ENCODE measurements around the gene CELF1.

CELF1 gene

DNA sequence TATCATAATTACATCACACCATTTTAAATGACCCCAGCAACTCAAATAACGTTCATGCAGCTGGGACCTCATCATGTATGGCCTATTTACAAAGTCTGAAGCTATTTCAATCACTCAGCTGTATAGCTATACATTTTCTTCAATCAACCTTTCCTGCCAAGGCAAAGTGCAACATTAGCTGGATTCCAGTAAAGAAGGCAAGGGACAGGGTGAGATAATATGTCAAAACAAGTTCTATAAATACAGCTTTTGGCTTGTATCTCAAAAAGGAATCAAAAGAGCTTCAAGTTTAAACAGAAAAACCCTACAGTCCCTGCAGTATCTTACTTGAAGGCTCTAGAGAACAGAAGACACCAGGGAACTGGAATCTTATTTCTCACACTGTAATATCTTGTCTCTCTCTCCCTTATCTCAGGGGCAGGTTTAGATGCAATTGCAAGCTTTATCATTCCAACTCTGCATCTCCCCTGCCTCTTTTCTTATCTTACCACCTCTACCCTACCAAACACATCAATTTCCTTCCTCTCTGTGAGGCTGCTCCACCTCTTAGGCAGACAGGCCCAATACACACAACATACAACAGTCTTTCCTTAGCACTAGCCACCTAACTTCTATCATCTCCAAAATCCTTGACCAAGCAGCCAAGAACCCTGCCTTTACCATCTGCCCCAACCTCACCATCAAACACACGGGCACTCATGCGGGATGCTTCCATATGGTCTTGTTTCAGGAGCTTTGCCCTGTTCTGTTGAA, 34.5 kb downstream of the CELF1 start:
- H3K4me3 ChIP-seq (ENCODE audit: low read depth, low read length) = no peak overlapping the region
- no peak for DNase-seq (ENCODE audit: low read depth)
- TF ChIP-seq, protein P1, sequence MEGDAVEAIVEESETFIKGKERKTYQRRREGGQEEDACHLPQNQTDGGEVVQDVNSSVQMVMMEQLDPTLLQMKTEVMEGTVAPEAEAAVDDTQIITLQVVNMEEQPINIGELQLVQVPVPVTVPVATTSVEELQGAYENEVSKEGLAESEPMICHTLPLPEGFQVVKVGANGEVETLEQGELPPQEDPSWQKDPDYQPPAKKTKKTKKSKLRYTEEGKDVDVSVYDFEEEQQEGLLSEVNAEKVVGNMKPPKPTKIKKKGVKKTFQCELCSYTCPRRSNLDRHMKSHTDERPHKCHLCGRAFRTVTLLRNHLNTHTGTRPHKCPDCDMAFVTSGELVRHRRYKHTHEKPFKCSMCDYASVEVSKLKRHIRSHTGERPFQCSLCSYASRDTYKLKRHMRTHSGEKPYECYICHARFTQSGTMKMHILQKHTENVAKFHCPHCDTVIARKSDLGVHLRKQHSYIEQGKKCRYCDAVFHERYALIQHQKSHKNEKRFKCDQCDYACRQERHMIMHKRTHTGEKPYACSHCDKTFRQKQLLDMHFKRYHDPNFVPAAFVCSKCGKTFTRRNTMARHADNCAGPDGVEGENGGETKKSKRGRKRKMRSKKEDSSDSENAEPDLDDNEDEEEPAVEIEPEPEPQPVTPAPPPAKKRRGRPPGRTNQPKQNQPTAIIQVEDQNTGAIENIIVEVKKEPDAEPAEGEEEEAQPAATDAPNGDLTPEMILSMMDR (IDR thresholded peaks at IDR 0.05; ENCODE audit: insufficient read depth, low read depth, low read length, missing control alignments) = no peak

DNA sequence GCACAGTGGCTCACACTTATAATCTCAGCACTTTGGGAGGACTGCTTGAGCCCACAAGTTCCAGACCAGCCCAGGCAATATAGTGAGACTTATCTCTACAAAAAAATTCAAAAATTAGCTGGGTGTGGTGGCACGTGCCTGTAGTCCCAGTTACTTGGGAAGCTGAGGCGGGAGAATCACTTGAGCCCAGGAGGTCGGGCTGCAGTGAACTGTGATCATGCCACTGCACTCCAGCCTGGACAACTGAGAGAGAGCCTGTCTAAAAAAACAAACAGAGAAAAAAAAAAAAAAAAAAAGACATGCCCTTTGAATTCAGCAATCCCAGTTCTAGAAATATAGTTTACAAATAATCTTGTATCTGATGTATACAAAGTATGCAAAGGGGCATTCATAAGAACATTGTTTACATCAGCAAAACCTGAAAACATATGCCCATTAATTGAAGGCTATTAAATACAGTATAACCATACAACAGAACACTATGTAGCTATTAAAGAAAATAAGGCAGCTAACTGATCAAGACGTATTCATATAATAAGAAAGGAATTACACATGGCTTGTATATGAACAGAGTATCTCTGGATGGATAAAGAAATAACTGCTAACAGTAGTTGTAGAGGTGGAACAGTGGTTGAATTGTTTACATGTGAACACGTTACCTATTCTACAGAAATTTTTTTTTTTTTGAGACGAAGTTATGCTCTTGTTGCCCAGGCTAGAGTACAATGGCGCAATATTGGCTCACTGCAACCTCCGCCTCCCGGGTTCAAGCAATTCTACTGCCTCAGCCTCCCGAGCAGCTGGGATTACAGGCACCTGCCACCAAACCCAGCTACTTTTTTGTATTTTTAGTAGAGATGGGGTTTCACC, 35.7 kb downstream of the CELF1 start:
- no peak for DNase-seq (ENCODE audit: low read depth)
- TF ChIP-seq, protein P1 (IDR thresholded peaks at IDR 0.05; ENCODE audit: insufficient read depth, low read depth, low read length, missing control alignments) = no peak
- no peak overlapping the region for H3K4me3 ChIP-seq (ENCODE audit: low read depth, low read length)

DNA sequence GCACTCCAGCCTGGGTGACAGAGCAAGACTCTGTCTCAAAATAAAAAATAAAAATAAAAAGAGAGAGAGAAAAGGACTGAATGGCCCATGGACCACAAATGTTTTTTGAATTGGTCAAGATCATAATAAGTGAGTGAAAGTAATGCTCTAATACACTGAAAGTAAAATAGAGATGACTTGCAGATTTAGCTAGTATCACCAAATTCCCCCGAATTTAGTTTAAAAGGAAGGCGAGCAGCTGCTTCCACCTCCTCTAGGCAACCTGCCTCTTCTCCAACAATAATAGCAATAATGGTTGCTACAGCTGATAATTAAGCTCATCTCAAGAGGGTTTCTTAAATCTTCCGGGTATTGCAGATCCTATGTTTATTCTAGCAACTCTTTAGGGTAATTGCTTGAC, 36.8 kb downstream of the CELF1 start:
- no peak for DNase-seq (ENCODE audit: low read depth)
- TF ChIP-seq, protein P1 (IDR thresholded peaks at IDR 0.05; ENCODE audit: insufficient read depth, low read depth, low read length, missing control alignments) = no peak
- H3K4me3 ChIP-seq (ENCODE audit: low read depth, low read length) = no peak overlapping the region

DNA sequence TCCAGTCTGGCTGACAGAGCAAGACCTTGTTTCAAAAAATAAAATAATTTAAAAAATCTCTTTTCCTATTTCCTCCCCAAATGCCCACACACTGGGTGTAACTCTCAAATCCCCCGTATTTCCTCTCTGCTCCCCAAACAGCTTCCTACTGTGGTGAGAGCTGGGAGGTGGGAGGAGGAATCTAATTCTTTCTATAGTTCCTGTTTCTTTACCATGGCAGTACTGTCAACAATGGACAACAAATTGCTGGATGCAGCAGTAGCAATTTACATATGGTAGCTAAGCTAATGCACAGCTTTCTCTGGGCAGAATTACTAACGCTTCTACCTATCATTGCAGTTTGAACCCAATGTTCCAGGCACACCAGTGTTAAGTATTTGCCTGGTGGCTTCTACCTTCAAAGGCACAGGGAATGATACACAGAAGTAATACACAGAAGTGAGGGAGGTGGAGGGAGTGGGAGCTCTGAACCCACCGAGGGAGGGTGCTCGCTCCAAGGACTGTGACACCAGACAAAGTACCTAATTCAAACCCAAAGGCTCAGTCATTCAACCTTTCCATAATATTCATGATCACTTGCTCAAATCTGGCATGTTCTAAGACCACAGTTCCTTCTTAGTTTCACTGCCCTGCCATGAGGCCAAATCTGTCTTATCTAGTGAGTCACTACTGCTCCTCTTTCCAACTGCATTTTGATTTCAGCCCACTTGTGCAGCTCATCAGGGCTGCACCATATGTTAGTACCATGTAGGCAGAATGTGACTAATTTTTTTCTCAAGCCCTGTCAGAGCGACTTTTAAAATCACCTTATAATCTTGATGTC, 37.9 kb downstream of the CELF1 start:
- TF ChIP-seq, protein P1 (IDR thresholded peaks at IDR 0.05; ENCODE audit: insufficient read depth, low read depth, low read length, missing control alignments) = no peak
- H3K4me3 ChIP-seq (ENCODE audit: low read depth, low read length) = no peak overlapping the region
- peak; percentile 73 for DNase-seq (ENCODE audit: low read depth)

DNA sequence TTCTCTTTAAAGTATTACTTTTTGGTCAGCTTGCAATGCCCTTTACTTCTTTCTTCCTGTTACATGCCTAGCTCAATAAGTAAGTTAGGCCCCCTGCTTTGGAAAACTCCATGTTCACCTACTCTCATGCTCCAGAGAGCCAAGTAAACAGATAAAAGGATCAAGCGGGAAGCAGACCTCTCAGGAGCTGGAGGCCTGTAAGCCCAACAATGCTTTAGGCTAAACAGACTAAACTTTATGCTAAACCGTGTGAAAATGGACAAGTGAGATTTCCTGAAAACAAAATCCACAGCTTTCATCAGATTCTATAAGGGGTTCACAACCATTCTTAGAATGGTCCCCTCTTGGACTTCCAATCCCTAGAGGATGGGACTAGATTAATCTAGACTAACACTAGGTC, 40.2 kb downstream of the CELF1 start:
- no peak overlapping the region for H3K4me3 ChIP-seq (ENCODE audit: low read depth, low read length)
- no peak for DNase-seq (ENCODE audit: low read depth)
- TF ChIP-seq, protein P1 (IDR thresholded peaks at IDR 0.05; ENCODE audit: insufficient read depth, low read depth, low read length, missing control alignments) = no peak

DNA sequence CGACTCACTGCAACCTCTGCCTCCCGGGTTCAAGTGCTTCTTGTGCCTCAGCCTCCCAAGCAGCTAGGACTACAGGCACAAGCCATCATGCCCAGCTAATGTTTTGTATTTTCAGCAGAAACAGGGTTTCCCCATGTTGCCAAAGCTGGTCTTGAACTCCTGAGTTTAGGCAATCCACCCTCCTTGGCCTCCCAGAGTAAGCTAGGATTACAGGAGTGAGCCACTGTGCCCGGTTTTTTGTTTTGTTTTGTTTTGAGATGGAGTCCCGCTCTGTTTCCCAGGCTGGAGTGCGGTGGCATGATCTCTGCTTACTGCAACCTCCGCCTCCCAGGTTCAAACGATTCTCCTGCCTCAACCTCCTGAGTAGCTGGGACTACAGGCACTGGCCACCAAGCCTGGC, 41.0 kb downstream of the CELF1 start:
- H3K4me3 ChIP-seq (ENCODE audit: low read depth, low read length) = no peak overlapping the region
- TF ChIP-seq, protein P1 (IDR thresholded peaks at IDR 0.05; ENCODE audit: insufficient read depth, low read depth, low read length, missing control alignments) = no peak
- DNase-seq (ENCODE audit: low read depth) = no peak

All from GM12865 (cell line).